Head of caudate nucleus (tissue), 42 donors: ENCODE measurements around the gene RAB15.

Experiments
- DNase-seq, 42 donors: peaks; one replicate each; pipeline versions ENCODE4 v3.0.0 to v3.0.0-alpha.2; 2020 to 2021; ENCODE audit warnings: mixed read lengths in 7 of 42
- intact Hi-C: fragments of 100-400 bp; cut with DNase I; formaldehyde crosslinking; loops from one replicate; pipeline ENCODE4 v1.15.0; 2022

RAB15 gene

GRCh38 chr14:64971943-64972791, at the start of gene RAB15:
TSS of gene RAB15 (minus strand) at chr14:64972336. CDS start at chr14:64972076, 260 bp downstream.
- peak in 19 of 42 donors; percentile 25 to 68 (median 47) for DNase-seq
- intact Hi-C loops, result no loop called here

GRCh38 chr14:65019944-65020566, 47.9 kb upstream of the RAB15 start:
- peak in 22 of 42 donors; percentile 15 to 75 (median 44) for DNase-seq
- intact Hi-C loops, result loop anchor here (5.0 kb wide), 1 partner anchor 33 kb away; the partner anchor contains the start of gene FNTB

GRCh38 chr14:65016471-65016870, 44.3 kb upstream of the RAB15 start:
- intact Hi-C loops, result no loop called here
- peak in 20 of 42 donors; percentile 14 to 69 (median 40) for DNase-seq

DNA sequence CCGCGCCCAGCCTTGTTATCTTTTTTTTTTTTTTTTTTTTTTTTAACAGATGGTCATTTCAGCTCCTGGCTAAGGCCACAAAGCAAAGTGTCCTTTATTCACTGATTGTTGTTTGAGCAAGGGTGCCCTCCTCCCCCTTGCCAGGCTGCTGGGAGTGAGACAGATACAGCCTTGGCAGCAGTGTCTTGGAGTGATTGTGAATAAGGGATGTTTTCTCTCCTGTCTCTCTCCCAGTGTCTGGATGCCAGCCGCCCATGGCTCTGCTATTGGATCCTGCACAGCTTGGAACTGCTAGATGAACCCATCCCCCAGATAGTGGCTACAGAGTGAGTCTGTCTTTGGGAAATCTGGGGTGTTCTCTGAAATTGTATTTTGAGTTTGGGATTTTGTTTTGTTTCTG, 43.3 kb upstream of the RAB15 start:
- DNase-seq, result peak in 41 of 42 donors; percentile 31 to 88 (median 69)
- intact Hi-C loops, result no loop called here

DNA sequence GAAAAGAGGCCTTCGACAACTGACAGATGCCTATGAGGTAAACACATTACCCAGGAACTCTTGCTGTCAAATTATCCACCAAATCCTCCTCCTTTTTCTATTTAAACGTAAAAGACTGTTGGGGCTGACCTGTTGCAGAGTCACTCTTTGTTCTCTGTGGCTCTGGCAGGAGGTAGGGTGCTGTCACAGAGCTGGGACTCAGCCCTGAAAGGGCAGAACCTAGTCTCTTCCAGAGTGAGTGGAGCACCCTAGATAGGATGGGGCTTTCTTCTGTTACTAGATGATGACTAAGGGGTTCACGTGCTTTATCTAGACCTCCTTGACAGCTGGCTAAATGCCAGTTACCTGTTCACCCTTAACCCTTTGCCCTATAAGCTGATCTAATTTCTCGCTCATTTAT, 40.2 kb upstream of the RAB15 start:
- no peak for DNase-seq
- intact Hi-C loops, result no loop called here

- DNase-seq, result no peak
- intact Hi-C loops, result no loop called here
These were observed 39.4 kb upstream of the RAB15 start for GRCh38 chr14:65011538-65011937.

- intact Hi-C loops, result no loop called here
- DNase-seq, result no peak
These were observed 38.2 kb upstream of the RAB15 start for GRCh38 chr14:65010211-65010931.

DNA sequence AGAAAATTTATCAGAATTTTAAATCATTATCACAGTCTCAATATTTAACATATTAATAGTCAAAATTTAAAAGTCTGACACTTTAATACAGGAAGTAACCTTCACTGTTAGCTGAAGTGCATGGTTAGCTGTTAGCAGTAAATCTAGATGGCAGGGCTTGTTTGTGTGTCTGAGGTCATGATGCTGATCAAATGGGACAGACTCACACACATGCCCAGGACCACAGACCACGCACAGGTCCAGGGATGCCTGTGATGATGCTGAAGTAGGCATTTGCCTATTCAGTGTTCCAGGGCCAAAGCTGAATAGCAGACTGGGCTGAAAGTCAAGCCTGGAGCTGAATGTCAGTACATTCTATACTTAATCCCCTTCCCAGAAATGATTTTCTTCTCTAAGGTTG, 35.1 kb upstream of the RAB15 start:
- intact Hi-C loops, result no loop called here
- no peak for DNase-seq

DNA sequence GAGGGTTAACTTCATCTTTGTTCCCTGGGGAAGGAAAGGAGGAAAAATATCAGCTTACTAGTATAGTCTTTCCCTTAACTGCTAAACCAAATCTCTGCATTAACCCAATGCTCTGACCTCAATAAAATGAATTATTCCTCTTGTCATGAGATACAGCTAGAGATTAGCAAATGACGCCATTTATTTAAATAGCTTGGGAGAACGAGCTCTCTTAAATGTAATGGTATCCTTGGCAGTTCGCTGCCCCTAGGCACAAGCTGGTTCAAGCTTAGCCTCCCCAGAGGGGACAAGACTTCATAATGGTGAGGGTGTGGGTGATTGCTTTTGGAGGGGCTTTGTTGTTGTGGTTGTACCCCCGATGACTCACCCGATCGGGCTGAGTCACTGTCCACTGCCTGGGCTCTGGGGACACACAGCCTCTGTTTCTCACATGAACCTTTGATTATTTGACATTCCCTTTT, 34.2 kb upstream of the RAB15 start:
- intact Hi-C loops, result no loop called here
- no peak for DNase-seq

- intact Hi-C loops, result no loop called here
- DNase-seq, result no peak
These were observed 31.3 kb upstream of the RAB15 start for GRCh38 chr14:65003394-65003793.

DNA sequence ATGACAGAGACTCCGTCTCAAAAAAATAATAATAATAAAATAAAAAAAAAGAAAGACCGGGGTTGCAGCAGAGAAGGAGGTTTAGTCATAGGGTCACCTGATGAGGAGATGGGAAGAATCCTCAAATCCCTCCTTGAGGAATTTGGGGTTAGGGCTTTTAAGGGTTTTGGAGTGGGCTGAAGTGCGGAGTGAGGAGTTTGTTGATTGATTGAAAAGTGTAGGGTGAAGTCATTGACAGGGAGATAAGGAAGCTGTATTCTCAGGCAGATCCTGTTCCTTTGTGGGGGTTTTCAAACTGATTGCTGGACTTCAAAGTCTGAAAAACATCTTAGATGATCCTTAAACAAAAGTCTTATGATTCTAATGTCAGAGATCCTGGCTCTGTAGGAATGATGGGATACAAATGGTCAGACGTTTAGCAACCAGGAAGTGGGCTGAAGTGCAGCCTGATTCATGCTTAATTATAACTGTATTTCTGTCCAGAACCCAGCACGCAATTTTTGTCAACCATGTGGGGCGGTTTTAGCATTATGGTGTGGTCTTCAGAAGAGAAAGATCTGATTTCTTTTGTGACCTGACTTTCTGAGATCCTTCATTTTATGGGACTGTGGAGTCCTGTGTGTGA, 30.6 kb upstream of the RAB15 start:
- intact Hi-C loops, result no loop called here

GRCh38 chr14:65001723-65002122, 29.6 kb upstream of the RAB15 start:
- intact Hi-C loops, result no loop called here
- no peak for DNase-seq

More for the DNA sequence above, 30.6 kb upstream of the RAB15 start:
- no peak for DNase-seq

DNA sequence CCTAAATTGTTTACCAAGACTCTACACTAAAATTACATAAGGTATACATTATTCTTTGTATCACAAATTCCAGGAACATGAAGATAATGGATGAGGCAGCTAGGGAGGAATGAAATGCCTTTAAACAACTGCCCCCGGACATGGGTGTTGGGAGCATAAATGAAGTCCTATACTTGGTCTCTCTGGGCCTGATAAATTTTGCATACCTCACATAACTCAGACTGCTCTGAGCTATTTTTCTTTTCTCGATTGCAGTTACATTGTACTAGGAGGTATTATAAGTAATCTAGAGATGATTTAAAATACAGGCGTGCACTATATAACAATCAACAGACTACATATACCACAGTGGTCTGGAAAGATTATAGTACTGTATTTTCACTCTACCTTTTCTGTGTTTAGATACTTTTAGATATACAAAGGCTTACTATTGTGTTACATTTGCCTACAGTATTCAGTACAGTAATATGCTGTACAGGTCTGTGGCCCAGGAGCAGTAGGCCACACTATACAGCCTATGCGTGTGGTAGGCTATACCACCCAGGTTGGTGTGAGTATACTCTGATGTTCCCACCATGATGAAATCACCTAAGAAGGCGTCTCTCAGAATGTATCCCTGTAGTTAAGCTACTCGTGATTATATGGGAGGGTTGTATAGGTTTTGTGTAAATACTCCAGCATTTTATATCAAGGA, 28.9 kb upstream of the RAB15 start:
- DNase-seq, result no peak
- intact Hi-C loops, result no loop called here

GRCh38 chr14:64998455-64998931, 26.4 kb upstream of the RAB15 start:
- intact Hi-C loops, result no loop called here
- no peak for DNase-seq

DNA sequence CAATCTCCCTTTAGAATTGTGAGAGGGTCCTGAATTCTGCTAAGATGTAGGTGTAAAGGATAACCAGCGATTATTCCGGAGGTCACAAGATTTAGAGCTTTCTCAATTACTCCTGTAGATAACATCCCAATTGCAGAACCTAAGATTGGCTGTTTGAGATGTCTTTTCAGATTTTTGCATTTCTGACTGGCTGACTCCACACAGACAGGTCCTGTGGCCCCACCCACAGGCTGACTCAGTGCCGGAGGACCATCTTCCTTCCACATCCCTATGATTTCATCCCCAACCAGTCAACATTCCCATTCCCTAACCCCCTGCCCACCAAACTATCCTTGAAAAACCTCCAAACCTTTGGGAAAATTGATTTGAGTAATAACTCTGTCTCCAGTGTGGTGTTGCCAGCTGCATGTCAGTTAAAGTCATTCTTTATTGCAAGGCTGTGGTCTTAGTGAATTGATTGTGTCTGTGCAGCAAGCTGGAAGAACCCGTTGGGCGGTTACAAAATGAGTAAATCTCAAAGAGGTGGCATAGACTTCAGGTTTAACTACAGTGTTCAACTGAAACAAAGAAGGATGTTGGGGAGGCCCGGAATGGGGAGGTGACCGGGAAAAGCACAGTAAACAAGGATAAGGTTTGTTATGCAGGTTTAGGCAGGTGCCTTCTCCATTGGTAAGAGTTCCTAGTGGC, 25.1 kb upstream of the RAB15 start:
- intact Hi-C loops, result no loop called here
- peak in 8 of 42 donors; percentile 9 to 52 (median 32) for DNase-seq

- DNase-seq, result no peak
- intact Hi-C loops, result no loop called here
These were observed 23.2 kb upstream of the RAB15 start for GRCh38 chr14:64995291-64995690.

- no peak for DNase-seq
- intact Hi-C loops, result no loop called here
These were observed 22.4 kb upstream of the RAB15 start for GRCh38 chr14:64994540-64994939.
